Measurements from ENCODE around the gene GPR137.
"Not testable (repeated sequence)": the region's sequence is repeated elsewhere in the genome, so short reads cannot be mapped to it uniquely, and the experiment has no call there.

GPR137 gene

GRCh38 chr11:64323984-64324383 lies 38.3 kb downstream of the GPR137 start:
- not testable (repeated sequence) for DNase-seq

DNA sequence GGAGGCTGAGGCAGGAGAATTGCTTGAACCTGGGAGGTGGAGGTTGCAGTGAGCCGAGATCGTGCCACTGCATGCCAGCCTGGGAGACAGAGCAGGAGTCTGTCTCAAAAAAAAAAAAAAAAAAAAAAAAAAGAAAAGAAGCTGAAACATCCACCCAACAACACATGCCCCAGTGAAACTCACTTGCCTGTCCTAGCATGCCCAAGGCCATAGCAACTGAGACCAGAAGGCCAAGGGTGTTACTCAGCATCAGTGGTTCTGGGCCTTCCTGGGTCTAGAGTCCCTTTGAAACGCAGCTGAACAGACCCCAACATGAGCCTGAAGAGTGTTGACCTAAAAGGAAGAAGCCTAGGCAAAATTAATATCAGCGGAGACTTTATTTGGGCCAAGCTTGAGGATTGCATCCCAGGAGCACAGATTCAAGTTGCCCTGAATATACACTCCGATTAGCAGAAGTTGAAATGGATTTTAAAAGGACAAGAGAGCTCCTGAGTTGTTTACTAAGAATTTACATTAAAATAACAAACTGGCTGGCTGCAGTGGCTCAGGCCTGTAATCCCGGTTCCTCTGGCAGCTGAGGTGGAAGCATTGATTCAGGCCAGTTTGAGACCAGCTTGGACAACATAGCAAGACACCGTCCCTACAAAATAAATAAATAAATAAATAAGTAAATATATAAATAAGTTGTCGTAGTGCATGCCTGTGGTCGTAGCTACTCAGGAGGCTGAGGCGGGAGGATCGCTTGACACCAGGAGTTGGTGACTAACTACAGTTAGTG lies 39.2 kb downstream of the GPR137 start:
- no peak for DNase-seq

DNA sequence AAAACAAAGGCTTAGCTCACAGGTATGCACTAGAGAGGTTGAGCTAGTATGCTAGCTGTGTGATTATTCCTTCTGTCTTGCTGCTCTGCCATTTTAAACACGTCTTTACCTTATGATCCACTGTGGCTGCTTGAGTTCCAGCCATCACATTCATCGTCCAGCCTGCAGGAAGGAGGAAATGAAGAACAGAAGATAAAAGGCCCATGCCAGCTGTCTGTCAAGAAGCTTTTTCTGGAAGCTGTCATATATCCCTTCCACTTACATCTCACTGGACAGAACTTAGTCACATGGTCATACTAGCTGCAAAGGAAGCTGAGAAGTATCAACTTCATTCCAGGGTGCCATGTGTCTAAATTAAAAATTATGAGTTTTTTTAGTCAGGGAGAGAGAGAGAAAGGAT lies 41.7 kb downstream of the GPR137 start:
- DNase-seq, result no peak

GRCh38 chr11:64327993-64328392 lies 42.3 kb downstream of the GPR137 start:
- DNase-seq, result no peak

DNA sequence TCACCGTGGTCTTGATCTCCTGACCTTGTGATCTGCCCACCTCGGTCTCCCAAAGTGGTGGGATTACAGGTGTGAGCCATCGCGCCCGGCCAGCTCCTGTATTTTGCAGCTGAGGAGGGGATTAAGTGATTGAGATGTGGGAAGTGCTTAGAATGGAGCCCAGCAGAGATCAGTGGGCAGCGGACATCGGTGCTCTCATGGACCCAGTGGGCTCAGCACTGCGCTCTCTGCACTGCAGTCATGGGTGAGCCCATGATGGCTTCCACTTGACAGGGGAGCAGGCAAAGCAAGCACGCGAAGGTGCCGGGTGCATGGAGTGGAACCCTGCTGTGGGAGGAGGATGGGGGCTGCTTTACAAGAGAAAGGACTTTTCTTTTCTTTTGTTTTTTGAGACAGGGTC lies 45.2 kb downstream of the GPR137 start:
- no peak for DNase-seq

DNA sequence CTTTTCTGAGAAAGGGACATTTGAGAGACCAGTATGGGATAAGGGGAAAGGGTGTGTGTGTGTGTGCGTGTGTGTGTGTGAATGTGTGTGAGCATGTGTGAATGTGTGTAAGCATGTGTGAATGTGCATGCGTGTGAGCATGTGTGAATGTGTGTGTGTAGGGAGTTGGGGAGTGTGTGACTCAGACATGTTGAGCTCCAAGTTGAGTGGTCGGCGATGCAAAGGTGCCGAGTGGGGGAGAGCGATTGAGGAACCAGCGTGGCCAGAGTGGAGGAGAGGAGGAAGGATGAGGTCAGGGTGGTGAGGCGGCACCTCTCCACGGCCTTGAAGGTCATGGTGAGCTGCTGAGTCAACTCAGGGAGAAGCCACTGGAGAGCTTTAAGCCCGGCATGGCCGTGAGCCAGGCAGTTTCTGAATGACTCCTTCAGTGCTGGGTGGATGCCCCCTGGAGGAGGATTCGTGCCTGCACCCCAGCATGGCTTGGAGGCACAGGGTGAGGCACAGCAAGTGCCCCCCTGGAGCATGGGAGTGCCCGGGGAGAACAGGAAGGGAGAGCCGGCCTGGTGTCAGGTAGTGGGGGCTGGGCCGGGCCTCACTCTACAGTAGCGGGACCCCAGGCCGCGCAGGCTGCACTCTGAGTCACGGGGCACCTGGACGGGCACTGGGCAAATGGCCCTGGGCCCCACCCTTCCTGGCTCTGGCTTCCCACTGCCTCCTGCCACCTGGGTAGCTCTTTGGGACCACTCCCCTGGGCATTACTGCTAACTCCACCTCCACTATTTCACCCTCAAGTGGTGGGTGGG lies 46.1 kb downstream of the GPR137 start:
- DNase-seq, result peak; percentile 83

GRCh38 chr11:64333556-64333955 lies 47.9 kb downstream of the GPR137 start:
- no peak for DNase-seq

DNA sequence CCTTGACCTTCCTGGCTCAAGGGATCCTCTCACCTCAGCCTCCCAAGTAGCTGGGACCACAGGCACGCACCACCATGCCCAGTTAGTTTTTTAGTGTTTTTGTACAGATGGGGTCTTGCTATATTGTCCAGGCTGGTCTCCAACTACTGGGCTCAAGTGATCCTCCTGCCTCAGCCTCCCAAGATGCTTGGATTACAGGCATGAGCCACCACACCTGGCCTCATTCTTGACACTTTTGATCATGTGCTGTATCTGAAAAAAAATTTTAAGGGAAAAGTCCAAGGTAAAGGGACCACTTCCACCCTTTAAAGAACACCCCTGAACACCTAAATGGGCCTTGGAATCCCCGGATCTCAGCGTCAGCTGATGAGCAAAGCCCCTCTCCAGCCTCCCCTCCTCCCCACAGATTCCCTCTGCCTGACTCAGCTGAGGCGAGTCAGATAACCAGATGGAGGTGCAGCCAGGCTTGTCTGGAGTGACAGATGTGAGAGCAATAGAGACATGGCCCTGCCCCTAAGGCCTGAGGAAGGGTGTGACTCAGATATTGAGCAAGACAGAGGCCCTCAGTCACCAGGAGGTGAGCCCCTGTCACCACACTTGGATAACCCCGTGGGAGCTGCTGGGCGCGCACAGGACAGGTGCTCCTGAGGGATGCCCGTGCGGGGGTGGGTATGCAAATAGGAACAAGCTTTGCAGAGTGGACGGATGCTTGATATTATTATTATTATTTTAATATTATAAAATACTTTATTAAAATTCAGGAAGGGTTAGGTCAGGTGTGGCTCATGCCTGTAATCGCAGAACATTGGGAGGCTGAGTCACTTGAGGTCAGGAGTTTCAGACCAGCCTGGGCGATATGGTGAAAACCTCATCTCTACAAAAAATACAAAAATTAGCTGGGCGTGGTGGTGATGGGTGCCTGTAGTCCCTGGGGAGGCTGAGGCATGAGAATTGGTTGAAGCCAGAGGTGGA lies 49.4 kb downstream of the GPR137 start:
- peak; percentile 97 for DNase-seq

GRCh38 chr11:64337538-64338249 lies 52.0 kb downstream of the GPR137 start:
- no peak for DNase-seq

- DNase-seq, result no peak
Observed at GRCh38 chr11:64338716-64339115, 53.1 kb downstream of the GPR137 start.
